Forelimb muscle (tissue), 1 donor: ENCODE results near the gene SLC35F6. TPM values are rescaled to one million over a fixed set of nuclear protein-coding genes. Genes with fewer than 3 reads are reported as not detected.
"Not testable (repeated sequence)": the region's sequence is repeated elsewhere in the genome, so short reads cannot be mapped to it uniquely, and the experiment has no call there.

Source experiments
- DNase-seq: peaks from one replicate; pipeline ENCODE4 v3.0.0-alpha.2; 2013; ENCODE audit warnings: low read depth
- polyA plus RNA-seq: library from polyadenylated mRNA; unstranded; fragments of 120-200 nt; gene quantifications from one replicate; pipeline ENCODE4 v1.2.1, GENCODE V29; 2013; ENCODE audit not compliant: insufficient read length

The SLC35F6 gene
- polyA plus RNA-seq, 1 donor = 9.0 TPM

DNA sequence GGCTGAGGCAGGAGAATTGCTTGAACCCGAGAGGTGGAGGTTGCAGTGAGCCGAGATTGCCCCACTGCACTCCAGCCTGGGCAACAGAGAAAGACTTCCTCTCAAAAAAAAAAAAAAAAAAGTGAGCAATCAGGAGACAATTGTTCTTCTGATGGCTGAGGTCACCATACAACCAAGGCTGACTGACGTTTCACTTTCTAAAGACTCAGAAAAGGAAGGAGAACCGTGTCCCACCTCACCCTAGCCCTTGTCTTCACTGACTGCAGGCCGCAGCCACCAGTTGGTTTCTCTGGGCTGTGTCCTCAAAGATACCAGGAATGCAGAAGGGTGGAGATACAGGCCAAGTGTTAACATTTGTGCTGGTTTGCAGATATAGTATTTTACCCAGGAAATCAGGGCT, 7.7 kb upstream of the SLC35F6 start:
- no peak for DNase-seq

DNA sequence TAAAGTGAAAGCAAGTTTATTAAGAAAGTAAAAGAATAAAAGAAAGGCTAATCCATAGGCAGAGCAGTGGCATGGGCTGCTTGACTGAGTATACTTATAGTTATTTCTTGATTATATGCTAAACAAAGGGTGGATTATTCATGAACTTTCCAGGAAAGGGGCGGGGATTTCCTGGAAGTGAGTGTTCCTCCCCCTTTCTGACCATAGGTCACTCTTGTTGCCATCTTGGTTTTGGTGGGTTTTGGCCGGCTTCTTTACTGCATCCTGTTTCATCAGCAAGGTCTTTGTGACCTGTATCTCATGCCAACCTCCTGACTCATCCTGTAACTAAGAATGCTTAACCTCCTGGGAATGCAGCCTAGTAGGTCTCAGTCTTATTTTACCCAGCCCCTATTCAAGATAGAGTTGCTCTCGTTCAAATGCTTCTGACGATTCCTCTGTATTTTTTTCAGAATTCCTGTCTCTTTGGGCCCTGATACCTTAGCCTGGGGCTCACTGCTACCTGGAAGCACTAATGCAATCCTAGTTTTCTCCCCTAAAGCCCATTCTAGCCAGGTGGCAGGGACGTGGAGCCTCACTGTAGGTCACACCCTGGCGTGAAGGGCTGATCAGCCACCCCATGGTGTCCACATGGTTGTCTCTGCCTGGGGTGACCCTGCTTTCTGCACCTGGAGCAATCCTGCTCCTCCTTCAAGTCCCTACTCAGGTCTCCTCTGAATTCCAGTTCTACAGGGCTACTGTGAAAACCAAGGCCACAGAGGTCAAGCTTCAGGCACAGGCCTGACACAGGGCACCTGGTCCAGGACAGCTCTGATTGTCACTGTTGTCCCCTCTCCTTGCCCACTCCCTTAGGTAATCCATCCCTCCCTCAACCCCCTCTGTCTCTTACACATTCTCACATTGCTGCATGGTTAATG, 6.0 kb upstream of the SLC35F6 start:
- no peak for DNase-seq

DNA sequence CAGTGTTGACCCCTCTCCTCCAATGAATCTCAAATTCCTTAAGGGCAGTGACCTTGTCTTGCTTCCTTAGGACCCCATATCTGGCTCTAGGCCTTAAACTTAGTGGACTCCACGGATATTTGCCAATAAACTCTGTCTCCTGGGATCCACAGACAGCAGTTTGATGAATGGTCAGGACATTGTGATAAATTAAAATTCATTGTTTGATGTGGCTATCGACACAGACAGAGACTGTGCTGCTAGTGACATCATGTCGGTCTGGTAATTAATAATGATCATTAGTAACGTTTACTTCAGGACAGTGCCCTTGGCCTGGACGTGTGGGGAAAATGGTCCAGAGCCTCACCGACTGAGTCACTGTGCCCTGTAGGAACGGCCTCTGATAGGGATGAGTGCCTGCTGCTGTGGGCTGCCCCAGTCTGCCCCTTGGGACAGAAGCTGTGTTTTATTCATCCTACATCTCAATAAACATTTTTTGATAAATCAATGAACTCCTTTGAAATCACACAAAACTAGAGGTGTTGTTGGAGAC, 5.2 kb upstream of the SLC35F6 start:
- no peak for DNase-seq

DNA sequence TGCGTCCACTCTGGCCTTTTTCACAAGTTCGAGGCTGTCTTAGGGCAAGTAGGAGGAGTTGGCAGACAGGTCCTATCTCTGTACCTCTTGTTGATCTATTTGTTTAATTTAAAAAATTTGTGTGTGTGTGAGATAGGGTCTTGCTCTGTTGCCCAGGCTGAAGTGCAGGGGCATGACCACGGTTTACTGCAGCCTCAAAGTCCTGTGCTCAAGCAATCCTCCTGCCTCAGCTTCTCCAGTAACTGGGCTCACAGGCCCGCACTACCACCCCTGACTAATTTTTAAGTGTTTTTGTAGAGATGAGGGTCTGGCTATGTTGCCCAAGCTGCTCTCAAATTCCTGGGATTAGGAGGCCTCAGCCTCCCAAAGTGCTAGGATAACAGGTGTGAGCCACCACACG, 4.2 kb upstream of the SLC35F6 start:
- DNase-seq = no peak

DNA sequence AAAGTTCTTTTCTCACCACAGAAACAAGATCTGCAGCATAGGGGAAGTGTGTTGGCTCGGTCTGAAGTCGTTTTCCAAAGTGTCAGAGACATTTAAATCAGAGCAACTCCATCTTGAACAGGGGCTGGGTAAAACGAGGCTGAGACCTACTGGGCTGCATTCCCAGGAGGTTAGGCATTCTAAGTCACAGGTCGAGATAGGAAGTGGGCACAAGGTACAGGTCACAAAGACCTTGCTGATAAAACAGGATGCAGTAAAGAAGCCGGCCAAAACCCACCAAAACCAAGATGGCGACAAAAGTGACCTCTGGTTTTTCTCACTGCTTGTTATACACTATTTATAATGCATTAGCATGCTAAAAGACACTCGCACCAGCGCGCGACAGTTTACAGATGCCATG, 3.1 kb upstream of the SLC35F6 start:
- DNase-seq = not testable (repeated sequence)

DNA sequence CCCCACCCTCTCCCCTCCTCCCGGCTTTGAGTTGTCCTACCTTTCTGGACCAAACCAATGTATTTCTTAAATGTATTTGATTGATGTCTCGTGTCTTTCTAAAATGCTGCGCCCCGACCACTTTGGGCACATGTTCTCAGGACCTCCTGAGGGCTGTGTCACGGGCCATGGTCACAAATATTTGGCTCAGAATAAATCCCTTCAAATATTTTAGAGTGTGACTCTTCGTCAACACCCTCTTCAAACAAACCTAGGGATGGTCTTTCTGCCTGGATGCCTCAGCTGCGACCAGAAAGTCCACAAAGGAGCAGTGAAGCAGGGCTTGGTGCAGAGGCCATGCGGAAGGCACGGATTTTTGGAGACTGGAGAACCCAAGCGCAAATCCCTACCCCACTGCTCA, 1.1 kb upstream of the SLC35F6 start:
- no peak for DNase-seq

DNA sequence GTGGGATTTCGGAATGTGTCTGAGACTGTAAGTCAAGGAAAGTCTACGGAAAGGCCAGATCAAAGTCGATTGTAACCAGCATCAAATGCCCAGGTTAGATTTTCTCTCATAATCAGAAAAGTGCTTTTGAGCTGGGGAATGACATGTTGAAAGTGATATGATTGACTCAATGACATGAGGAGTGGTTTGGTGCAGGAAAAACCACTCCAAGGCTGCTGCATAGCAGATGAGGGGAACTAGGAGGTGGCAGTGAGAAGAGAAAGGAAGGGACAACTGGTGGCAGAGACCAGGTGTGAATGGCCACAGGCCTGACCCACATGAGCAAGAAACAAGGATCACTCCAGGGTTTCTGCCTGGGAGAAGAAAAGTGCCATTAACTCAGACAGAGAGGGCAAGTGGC, 822 bp downstream of the SLC35F6 start:
- DNase-seq = no peak

DNA sequence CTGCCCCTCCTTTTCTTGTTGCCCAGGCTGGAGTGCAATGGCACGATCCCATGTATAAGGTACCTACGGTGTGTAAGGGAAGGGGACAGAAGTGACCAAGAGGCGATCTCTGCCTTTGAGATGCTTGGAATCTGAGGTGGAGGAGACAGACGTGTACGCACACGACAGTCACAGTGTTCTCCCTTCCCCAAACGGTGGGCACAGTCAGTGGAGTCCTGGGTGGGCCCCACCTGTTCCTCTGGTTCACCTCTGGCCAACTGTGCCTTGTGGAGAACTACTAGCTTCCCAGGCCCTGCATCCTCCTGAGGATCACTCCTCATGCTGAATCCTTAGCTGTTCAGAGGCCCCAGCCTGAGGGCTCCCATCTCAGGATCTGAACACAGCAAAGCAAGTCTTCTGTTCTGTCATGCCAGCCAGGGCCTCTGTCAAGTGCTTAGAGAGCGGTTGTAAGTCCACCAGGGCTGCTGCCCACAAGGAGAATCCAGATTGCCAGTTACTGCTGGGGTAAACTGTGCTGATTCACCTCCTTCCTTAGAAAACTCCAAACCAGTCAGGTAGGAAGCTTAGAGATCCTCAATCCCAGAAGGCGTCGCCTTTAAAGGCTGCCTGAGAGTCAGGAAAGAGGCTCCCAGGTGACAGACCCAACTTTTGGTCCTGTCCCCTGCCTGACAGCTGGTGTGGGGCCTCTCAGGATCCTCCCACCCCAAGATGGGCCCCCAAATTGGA, 1.6 kb downstream of the SLC35F6 start:
- no peak for DNase-seq

DNA sequence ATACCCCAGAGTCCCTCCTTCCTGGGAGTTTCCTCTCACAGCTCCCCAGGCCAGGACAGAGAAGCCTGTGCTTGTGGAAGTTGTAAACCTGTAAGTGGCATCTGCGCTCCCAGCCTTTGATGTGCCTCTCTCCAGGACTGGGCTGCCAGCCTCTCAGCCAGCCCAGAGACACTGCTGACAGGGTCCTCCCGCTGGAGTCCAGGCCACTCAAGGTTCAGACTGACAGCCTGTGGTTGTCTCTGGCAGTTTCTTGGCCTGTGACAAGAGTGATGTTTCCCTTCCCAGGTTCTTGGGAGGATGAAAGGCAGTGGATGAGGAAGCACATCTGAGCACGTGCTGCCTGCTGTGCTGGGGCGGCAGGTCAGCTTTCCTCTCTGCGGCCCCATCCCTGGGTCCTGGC, 3.0 kb downstream of the SLC35F6 start:
- DNase-seq = no peak

DNA sequence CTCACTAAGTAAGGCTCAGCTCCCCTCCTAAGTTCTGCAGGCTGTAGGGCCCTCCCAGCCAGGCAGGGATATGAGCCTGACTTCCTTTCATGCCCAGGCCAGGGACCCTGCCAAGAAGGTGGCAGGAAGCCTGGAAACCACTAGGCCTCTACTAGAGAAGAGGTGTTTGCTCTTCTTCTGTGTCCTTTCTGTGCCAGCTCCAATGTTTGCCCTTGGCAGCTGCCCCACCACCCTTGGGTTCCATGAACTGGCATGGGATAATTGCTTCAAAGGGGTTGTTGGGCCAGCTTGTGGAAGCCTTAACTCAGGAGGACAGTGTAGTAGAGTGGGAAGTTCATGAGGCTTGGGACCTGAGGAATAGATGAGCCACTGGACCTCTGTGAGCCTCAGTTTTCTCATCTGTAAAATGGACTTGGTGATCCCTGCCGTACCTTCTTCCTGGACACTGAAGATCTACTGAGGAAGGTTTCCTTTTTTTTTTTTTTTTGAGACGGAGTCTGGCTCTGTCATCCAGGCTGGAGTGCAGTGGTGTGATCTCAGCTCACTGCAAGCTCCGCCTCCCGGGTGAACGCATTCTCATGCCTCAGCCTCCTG, 3.9 kb downstream of the SLC35F6 start:
- no peak for DNase-seq

DNA sequence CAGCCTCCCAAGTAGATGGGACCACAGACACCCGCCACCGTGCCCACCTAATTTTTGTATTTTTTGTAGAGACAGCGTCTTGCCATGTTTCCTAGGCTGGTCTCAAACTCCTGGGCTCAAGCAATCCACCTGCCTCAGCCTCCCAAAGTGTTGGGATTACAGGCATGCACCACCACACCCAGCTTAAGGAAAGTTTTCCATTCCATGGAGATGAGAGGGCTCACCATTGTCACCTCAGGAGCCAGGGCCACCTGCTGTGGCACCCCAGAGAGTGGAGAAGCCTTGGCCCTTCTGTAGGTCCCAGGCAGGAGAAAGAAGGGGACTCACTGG, 4.6 kb downstream of the SLC35F6 start:
- DNase-seq = no peak

DNA sequence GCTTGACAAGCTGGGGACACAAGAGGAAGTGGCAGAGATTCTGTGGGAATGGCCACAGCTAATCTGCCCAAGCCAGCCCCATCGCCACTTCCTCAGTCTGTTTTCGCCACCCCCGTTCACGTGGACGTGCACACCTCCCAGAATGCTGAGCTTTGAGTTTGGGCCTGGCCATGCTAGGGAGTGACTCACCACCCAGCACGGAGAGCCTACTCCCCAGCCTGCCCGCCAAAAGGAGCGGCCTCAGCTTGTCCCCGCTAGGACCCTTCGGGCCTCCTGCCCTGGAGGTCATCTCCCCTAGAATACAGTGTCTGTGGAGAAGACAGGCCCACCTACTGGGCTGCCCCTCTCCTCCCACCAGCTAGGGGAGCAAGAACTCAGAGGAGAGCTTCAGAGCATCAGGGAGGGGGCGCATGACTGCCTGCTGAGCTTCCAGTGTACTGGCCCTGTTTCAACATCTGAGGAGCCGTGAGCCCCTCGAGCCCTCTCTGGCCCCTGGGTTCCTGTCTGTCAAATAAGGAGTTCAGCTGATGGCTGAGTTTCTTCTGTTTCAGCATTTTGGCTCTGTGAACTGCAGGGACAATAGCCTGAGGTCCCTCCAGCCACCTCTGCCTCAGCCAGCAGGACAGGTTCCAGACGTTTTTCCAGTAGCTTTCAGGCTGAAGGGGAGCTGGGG, 5.1 kb downstream of the SLC35F6 start:
- DNase-seq = no peak

DNA sequence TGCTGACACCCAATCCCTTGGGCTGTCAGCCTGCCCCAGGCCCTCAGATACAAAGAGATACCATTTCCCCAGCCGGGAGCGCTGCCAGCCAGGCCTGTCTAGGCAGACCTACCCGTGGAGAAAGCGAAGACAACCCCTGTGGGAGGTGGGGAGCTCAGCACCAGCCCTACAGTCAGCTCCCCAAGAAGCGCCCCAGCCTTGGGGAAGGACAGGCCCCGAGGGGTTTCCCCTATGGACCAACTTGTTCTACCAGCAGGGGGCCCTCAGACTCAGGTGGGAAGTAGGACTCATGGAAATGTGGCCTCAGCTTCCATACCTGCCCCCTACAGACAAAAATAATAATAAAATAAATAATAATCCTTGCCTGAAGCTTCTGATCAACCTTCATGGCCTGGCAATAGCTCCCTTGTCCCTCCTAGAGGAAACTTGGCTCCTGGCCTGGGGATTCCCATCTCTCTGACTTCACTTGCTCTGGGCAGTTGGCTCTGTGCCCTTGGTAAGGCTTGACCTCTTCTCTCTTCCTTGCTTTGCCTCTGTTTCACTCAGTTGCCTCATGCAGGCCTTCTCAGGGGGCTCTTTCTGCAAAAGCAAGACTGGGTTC, 7.0 kb downstream of the SLC35F6 start:
- DNase-seq = no peak

DNA sequence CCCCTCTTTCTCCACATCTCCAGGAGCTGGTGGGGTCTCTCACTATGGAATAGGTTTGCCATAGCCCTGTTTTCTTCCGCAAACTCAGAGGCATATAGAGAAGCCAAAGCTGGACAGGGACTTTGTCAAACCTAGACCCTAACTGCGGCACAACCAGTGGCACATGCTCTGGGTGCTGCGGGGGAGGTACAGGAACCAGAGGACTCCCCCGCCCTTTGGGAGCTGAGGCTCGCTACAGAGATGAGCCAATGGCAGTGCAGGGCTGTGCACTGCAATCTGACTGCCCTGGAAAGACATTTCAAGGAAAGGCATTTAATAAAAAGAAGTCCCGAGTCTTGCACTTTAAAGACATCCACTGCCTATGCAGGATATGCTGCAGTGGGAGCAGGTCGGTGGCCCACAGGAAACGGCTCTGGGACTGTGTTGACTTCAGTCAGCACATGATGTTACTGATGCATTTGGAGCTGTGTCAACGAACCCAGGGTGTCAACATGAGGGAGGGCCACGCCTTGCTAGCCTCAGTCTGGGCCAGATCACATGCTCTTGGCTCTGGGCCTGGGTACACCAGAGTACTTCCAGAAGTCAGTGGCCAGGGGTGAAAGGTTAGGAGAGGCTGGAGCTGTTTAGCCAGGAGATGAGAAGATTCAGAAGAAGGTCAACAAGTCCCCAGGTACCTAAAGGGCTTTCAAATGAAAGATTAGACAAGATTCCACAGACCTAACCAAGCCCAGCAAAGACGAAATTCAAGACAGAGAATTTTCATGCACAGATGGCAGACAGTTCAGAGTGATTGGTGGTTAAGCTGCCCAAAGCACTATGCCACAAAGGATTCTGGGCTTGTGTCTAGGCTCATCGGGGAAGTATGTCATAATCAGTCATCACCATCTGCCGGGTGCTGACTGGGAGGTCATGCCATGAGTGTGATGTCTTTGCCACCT, 8.2 kb downstream of the SLC35F6 start:
- no peak for DNase-seq

DNA sequence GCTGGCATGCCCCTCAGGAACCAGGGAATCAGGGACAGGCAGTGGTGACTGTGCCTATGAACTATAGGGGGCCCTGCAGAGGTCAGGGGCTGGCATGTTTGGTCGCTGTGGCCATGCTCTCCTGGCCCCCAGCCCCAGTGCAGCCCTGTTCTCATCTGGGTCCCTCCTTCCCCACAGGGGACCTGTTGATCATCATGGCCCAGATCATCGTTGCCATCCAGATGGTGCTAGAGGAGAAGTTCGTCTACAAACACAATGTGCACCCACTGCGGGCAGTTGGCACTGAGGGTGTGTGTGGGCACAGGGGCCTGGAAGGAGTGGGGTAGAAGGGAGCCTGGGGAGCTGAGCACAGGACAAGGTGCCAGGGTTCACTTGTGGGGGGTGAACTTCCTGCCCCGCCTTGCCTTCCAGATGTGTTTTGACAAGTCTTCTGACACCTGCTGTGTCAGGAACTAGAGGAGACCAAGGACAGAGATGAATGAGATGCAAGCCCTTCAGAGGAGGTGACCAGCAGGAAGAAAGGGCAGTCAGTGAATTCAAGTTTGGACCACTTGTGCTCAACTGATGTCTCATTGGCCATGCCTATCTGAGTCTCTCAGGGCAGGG, 12.2 kb downstream of the SLC35F6 start:
- DNase-seq = no peak

DNA sequence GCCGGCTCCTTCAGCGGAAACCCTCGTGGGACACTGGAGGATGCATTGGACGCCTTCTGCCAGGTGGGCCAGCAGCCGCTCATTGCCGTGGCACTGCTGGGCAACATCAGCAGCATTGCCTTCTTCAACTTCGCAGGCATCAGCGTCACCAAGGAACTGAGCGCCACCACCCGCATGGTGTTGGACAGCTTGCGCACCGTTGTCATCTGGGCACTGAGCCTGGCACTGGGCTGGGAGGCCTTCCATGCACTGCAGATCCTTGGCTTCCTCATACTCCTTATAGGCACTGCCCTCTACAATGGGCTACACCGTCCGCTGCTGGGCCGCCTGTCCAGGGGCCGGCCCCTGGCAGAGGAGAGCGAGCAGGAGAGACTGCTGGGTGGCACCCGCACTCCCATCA, 14.0 kb downstream of the SLC35F6 start:
- DNase-seq = no peak

DNA sequence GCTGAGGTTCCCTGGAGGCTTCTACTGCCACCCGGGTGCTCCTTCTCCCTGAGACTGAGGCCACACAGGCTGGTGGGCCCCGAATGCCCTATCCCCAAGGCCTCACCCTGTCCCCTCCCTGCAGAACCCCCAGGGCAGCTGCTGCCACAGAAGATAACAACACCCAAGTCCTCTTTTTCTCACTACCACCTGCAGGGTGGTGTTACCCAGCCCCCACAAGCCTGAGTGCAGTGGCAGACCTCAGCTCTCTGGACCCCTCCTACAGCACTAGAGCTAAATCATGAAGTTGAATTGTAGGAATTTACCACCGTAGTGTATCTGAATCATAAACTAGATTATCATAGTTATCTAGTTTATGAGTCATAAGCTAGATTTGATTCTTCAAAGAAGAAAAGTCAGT, 14.4 kb downstream of the SLC35F6 start:
- DNase-seq = no peak

DNA sequence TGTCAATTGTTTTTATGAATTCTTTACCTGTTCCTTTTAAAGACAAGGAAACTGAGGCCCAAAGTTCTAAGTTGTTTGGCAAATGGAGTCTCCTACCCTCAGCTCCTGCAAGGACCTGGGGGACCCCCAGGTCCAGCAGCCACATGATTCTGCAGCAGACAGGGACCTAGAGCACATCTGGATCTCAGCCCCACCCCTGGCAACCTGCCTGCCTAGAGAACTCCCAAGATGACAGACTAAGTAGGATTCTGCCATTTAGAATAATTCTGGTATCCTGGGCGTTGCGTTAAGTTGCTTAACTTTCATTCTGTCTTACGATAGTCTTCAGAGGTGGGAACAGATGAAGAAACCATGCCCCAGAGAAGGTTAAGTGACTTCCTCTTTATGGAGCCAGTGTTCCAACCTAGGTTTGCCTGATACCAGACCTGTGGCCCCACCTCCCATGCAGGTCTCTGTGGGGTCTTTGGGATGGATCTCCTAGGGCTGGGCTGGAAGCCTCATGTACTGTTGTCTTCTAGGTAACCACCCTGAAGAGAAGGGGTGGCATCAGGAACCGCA, 16.2 kb downstream of the SLC35F6 start:
- DNase-seq = no peak

DNA sequence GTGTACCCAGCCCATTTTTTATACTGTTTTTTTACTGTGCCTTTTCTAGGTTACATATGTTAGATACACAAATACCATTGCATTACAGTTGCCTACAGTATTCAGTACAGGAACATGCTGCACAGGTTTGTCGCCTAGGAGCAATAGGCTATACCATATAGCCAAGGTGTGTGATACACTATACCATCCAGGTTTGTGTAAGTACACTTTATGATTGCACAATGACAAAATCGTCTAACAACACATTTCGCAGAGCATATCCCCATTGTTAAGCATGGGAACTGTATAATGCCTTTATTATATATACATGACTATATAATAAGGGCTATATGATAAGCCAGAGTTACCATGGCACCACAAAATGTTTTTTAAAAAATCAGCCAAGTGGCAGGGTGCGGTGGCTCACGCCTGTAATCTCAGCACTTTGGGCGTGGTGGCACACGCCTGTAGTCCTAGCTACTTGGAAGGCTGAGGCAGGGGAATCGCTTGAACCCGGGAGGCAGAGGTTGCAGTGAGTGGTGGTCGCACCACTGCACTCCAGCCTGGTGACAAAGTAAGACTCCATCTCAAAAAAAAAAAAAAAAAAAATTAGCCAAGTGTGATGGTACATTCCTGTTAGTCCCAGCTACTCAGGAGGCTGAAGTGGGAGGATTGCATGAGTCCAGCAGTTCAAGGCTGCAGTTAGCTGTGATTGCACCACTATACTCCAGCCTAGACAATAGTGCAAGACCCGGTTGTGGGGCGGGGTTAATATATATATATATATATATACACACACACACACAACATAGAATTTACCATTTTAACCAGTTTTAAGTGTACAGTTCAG, 19.0 kb downstream of the SLC35F6 start:
- DNase-seq = no peak
